ENCODE data around the gene DPF3. TPM values are rescaled to one million over a fixed set of nuclear protein-coding genes. Genes with fewer than 3 reads are reported as not detected.

Gene DPF3
- total and polyA plus RNA-seq, 2 donors (not counting 1 experiment from before 2014, with no cell fraction given) = 7.6 to 13.7 TPM

- TF ChIP-seq EZH2 (IDR thresholded peaks at IDR 0.05; ENCODE audit: low read length, missing control alignments) (no peak), CTCF (conservative IDR thresholded peaks at IDR 0.05 in 1 of 2, IDR thresholded peaks at IDR 0.05 in 1 of 2; ENCODE audit: low read depth in 1 of 2, low read length in 2 of 2) (no peak)
- no peaks in the 10 kb centered on the region for H3K36me3 ChIP-seq (ENCODE audit: control insufficient read depth, insufficient read depth, low read length)
- H3K9ac ChIP-seq (ENCODE audit: insufficient read depth, low read length) = no peak overlapping the region
- H3K9me3 ChIP-seq (ENCODE audit: control insufficient read depth, insufficient read depth, low read depth, low read length) = no peaks in the 10 kb centered on the region
- H4K20me1 ChIP-seq (ENCODE audit: control insufficient read depth, extremely low read depth, insufficient read depth, low read length) = no peaks in the 10 kb centered on the region
- H2AFZ ChIP-seq (ENCODE audit: low read length) = no peak overlapping the region
- DNase-seq (ENCODE audit: low read depth in 2 of 2) = no peak
- no peak overlapping the region for H3K4me3 ChIP-seq (replicated peaks in 1 of 4; ENCODE audit: control extremely low read depth in 1 of 4, insufficient read depth in 1 of 4, low read depth in 3 of 4, low read length in 4 of 4)
- peaks cover 6% of the 10 kb centered on the region for H3K27me3 ChIP-seq (ENCODE audit: control insufficient read depth, insufficient read depth, low read length)
- no peak overlapping the region for H3K4me2 ChIP-seq (ENCODE audit: extremely low read depth, insufficient read depth, low read length)
- no peaks in the 10 kb centered on the region for H3K4me1 ChIP-seq (ENCODE audit: control insufficient read depth, extremely low read depth, insufficient read depth, low read length)
- H3K27ac ChIP-seq (ENCODE audit: insufficient read depth, low read length) = no peak overlapping the region
- H3K79me2 ChIP-seq (ENCODE audit: control insufficient read depth, insufficient read depth, low read length) = no peaks in the 10 kb centered on the region
These were observed 320.0 kb downstream of the DPF3 start for GRCh38 chr14:72573725-72574417.

Other genes with a start within 250 kb of the DPF3 start
- 4.9 and 10.2 TPM in 2 replicates for gene DCAF4, start 32.4 kb upstream of the DPF3 start, total RNA-seq
- 20.0 and 20.7 TPM in 2 replicates for gene DCAF4, start 32.4 kb upstream of the DPF3 start, polyA plus RNA-seq
- gene ZFYVE1, start 133.0 kb upstream of the DPF3 start, total RNA-seq = 14.4 and 22.1 TPM in 2 replicates
- 14.9 and 18.8 TPM in 2 replicates for gene ZFYVE1, start 133.0 kb upstream of the DPF3 start, polyA plus RNA-seq
- gene RBM25, start 164.4 kb upstream of the DPF3 start, total RNA-seq = 22.3 and 25.4 TPM in 2 replicates
- gene RBM25, start 164.4 kb upstream of the DPF3 start, polyA plus RNA-seq = 38.0 and 42.5 TPM in 2 replicates
- 53.4 and 53.7 TPM in 2 replicates for gene PSEN1, start 242.4 kb upstream of the DPF3 start, total RNA-seq
- gene PSEN1, start 242.4 kb upstream of the DPF3 start, polyA plus RNA-seq = 21.2 and 22.0 TPM in 2 replicates

All from fibroblast of lung (primary cell).